HL-60 (cell line): ENCODE results near the gene PRKG2.
A peak's percentile ranks its signal among the peaks of the same experiment; 100 is the strongest.
"Not testable (repeated sequence)": the region's sequence is repeated elsewhere in the genome, so short reads cannot be mapped to it uniquely, and the experiment has no call there.

ENCODE experiments used
- DNase-seq, 2 experiments: peaks; one replicate each; pipeline ENCODE4 v3.0.0-alpha.2; 2010 to 2020; ENCODE audit warnings: low read depth in 1 of 2, low spot score in 1 of 2
- H3K27ac ChIP-seq: fragments of 250-450 bp; sonication (Bioruptor Pico); replicated peaks from 2 replicates; pipeline ENCODE4 v1.5.1; 2020; ENCODE audit warnings: mild to moderate bottlenecking, moderate library complexity
- H3K27me3 ChIP-seq: fragments of 250-450 bp; sonication (Bioruptor Pico); 2 replicates; pipeline ENCODE4 v1.5.1; 2021; ENCODE audit warnings: mild to moderate bottlenecking, moderate library complexity; ENCODE audit not compliant: insufficient read depth, poor library complexity, severe bottlenecking
- H3K4me3 ChIP-seq: replicated peaks from 2 replicates; pipeline ENCODE4 v1.5.1; 2011; ENCODE audit warnings: mild to moderate bottlenecking, control low read depth, low read length; ENCODE audit not compliant: insufficient read depth
- GABPA ChIP-seq: IDR thresholded peaks from 2 replicates; pipeline ENCODE4 v1.6.1; 2012; ENCODE audit warnings: low read depth
- POLR2AphosphoS5 ChIP-seq: IDR thresholded peaks from 2 replicates; pipeline ENCODE4 v1.6.1; 2012; ENCODE audit warnings: low read depth
- SPI1 ChIP-seq: IDR thresholded peaks from 2 replicates; pipeline ENCODE4 v1.6.1; 2012; ENCODE audit warnings: low read depth, mild to moderate bottlenecking, borderline replicate concordance
- TF ChIP-seq, protein P1 (sequence below): IDR thresholded peaks from one replicate; pipeline ENCODE4 v1.5.1; 2011; ENCODE audit warnings: low read length, control low read depth, inconsistent platforms; ENCODE audit not compliant: insufficient read depth
- TF ChIP-seq, protein P2 (sequence below): IDR thresholded peaks from 2 replicates; pipeline ENCODE4 v1.6.1; 2012; ENCODE audit warnings: low read depth; ENCODE audit not compliant: insufficient replicate concordance

Gene PRKG2

DNA sequence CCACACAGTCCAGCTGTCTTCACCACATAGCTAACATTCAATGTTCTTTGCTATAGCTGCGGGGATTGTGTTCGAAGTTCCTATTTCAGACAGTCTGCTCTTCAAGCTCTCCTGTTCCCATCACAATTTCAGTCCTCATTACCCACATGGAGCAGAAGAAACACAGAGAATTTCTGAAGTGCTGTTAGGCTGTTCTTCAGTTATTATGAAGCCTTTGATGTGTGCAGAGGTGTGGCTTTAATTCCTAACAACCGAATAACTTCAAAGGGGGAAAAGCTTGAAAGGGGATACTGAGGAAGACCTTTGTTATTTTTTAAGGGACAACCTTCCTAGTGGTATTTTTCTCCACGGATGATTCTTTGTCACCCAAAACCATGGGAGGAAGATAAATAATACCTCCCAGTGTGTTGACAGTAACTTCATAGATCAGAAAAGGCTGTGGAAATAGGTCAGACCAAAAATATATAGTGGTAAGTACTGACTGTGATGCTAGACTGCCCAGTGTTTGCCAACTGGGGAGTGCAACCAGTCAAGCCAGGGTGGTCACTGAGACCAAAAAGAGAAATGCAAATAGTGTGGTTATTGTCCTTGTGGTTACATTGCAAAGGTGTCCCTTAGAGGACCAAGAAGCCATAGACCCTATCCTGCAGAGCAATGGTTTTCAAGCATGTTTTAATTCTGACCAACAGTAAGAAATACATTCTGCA lies 52.1 kb downstream of the PRKG2 start:
- no peak for DNase-seq
- Histone ChIP-seq H3K27me3 (no peaks in the 10 kb centered on the region), H3K27ac (no peak overlapping the region), H3K4me3 (no peak overlapping the region)
- TF ChIP-seq, protein P1, sequence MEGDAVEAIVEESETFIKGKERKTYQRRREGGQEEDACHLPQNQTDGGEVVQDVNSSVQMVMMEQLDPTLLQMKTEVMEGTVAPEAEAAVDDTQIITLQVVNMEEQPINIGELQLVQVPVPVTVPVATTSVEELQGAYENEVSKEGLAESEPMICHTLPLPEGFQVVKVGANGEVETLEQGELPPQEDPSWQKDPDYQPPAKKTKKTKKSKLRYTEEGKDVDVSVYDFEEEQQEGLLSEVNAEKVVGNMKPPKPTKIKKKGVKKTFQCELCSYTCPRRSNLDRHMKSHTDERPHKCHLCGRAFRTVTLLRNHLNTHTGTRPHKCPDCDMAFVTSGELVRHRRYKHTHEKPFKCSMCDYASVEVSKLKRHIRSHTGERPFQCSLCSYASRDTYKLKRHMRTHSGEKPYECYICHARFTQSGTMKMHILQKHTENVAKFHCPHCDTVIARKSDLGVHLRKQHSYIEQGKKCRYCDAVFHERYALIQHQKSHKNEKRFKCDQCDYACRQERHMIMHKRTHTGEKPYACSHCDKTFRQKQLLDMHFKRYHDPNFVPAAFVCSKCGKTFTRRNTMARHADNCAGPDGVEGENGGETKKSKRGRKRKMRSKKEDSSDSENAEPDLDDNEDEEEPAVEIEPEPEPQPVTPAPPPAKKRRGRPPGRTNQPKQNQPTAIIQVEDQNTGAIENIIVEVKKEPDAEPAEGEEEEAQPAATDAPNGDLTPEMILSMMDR: no peak
- TF ChIP-seq GABPA: no peak
- TF ChIP-seq SPI1: no peak
- TF ChIP-seq POLR2AphosphoS5: no peak
- TF ChIP-seq, protein P2, sequence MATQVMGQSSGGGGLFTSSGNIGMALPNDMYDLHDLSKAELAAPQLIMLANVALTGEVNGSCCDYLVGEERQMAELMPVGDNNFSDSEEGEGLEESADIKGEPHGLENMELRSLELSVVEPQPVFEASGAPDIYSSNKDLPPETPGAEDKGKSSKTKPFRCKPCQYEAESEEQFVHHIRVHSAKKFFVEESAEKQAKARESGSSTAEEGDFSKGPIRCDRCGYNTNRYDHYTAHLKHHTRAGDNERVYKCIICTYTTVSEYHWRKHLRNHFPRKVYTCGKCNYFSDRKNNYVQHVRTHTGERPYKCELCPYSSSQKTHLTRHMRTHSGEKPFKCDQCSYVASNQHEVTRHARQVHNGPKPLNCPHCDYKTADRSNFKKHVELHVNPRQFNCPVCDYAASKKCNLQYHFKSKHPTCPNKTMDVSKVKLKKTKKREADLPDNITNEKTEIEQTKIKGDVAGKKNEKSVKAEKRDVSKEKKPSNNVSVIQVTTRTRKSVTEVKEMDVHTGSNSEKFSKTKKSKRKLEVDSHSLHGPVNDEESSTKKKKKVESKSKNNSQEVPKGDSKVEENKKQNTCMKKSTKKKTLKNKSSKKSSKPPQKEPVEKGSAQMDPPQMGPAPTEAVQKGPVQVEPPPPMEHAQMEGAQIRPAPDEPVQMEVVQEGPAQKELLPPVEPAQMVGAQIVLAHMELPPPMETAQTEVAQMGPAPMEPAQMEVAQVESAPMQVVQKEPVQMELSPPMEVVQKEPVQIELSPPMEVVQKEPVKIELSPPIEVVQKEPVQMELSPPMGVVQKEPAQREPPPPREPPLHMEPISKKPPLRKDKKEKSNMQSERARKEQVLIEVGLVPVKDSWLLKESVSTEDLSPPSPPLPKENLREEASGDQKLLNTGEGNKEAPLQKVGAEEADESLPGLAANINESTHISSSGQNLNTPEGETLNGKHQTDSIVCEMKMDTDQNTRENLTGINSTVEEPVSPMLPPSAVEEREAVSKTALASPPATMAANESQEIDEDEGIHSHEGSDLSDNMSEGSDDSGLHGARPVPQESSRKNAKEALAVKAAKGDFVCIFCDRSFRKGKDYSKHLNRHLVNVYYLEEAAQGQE: no peak

DNA sequence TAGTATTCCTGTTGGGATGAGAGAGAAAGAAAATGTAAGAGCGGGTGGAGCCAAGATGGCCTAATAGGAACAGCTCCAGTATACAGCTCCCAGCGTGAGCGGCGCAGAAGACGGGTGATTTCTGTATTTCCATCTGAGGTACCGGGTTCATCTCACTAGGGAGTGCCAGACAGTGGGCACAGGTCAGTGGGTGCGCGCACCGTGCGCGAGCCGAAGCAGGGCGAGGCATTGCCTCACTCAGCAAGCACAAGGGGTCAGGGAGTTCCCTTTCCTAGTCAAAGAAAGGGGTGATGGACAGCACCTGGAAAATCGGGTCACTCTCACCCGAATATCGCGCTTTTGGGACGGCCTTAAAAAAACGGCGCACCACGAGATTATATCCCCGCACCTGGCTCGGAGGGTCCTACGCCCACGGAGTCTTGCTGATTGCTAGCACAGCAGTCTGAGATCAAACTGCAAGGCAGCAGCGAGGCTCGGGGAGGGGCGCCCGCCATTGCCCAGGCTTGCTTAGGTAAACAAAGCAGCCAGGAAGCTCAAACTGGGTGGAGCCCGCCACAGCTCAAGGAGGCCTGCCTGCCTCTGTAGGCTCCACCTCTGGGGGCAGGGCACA lies 61.2 kb downstream of the PRKG2 start:
- peak overlapping the region; percentile 27 for H3K4me3 ChIP-seq
- H3K27ac ChIP-seq, H3K27me3 ChIP-seq, DNase-seq: not testable (repeated sequence)

DNA sequence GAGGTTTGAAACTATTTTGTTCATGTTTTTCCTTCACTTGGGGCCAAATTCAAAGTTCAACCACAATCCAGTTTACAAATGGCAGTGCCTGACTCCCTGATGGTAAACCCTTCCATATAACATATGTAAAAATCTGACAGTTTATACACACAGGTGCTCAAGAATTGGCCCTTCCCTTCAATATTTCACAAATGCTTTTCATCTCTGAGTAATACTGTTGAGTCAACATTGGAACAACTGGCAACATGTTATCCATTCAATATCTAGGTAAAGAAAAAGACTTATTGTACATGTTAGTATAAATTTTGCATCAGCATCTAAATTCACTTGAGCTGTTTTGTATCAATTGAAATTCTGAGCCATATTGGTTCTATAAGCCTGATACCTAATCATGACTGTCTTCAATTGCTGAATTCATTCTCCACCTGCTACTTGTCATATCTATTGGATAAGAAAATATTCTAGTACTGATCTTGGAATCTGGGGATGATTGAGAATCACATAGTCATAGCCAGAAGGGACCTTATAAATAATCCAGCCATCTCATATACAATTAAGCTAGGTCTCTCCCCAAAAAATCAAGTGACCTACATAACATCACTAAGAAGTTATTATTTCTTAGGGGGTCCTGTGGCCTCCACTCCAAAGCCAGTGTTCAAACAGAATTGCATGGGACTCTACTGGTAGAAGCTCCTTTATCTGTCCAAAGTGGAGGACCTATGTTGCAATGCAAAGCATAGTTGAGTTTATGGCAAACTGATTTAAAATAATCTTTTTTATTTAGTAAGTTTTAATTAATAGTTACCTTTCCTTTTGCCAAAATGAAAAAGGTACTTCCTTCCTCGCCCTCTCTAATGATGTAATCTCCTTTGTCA lies 61.9 kb downstream of the PRKG2 start:
- no peak overlapping the region for H3K4me3 ChIP-seq
- no peak for TF ChIP-seq GABPA
- no peak for TF ChIP-seq POLR2AphosphoS5
- H3K27ac ChIP-seq: no peak overlapping the region
- no peak for DNase-seq
- H3K27me3 ChIP-seq: no peaks in the 10 kb centered on the region

DNA sequence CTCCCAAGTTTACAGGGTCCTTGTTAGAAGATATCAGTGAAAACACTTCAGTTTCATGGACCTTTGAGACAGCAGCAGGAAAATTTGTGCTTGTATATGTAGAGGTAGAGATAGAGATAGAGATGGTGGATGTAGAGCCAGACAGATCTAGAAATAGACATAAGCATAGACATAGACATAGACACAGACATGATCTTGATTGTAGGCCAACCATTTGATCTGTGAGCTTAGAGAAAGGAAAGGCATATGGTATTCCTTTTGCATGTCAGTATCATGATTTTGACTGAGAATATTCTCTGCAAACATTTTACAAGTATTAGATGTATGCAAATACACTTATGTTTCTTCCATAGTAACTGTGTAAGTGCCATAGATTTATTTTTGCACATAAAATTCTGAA lies 65.0 kb downstream of the PRKG2 start:
- H3K27ac ChIP-seq: no peak overlapping the region
- TF ChIP-seq SPI1 (no peak), GABPA (no peak), POLR2AphosphoS5 (no peak)
- TF ChIP-seq, protein P1: no peak
- TF ChIP-seq, protein P2: no peak
- DNase-seq: no peak
- no peaks in the 10 kb centered on the region for H3K27me3 ChIP-seq
- H3K4me3 ChIP-seq: no peak overlapping the region
